HepG2 (cell line): ENCODE data around the gene DUSP16. TPM values are rescaled to one million over a fixed set of nuclear protein-coding genes. Genes with fewer than 3 reads are reported as not detected.

Experiments
- ASH2L ChIP-seq: fragments of 300-600, 200-600 bp; sonication (generic); IDR thresholded peaks from 2 replicates; pipeline ENCODE4 v1.7.0; 2017; ENCODE audit warnings: low read depth, mild to moderate bottlenecking, moderate library complexity, mixed read lengths, low read length; ENCODE audit not compliant: insufficient read length
- CC2D1A ChIP-seq: sonication (generic); formaldehyde crosslinking; IDR thresholded peaks from 2 replicates; pipeline ENCODE4 v1.8.1; 2023; ENCODE audit warnings: mild to moderate bottlenecking, missing genetic modification reagents
- GATAD1 ChIP-seq: IDR thresholded peaks from 2 replicates; pipeline ENCODE4 v1.6.1; 2016; ENCODE audit warnings: missing genetic modification reagents, missing compliant biosample characterization
- HNF4G ChIP-seq, 2 experiments: sonication (generic) in 1 of 2; formaldehyde crosslinking in 1 of 2; IDR thresholded peaks; 2 replicates each; pipeline versions ENCODE4 v1.4.0 to v1.6.1; 2011 to 2020; ENCODE audit warnings: borderline replicate concordance in 2 of 2, low read depth in 2 of 2, mild to moderate bottlenecking in 2 of 2, low read length in 1 of 2, missing genetic modification reagents in 1 of 2, moderate library complexity in 1 of 2
- KDM4B ChIP-seq: sonication (generic); formaldehyde crosslinking; IDR thresholded peaks from 2 replicates; pipeline ENCODE4 v1.4.0; 2020; ENCODE audit warnings: missing genetic modification reagents
- MYC ChIP-seq: sonication (generic); formaldehyde crosslinking; IDR thresholded peaks from 2 replicates; pipeline ENCODE4 v1.9.0; 2021; ENCODE audit warnings: missing genetic modification reagents, borderline replicate concordance
- NCOR1 ChIP-seq: fragments of 200-600 bp; sonication (generic); IDR thresholded peaks from 2 replicates; pipeline ENCODE4 v1.7.0; 2017; ENCODE audit warnings: antibody characterized with exemption, low read length, borderline replicate concordance
- RAD51 ChIP-seq: fragments of 450-650 bp; IDR thresholded peaks from 2 replicates; pipeline ENCODE4 v1.6.1; 2016; ENCODE audit warnings: borderline replicate concordance
- SAFB2 ChIP-seq: sonication (generic); formaldehyde crosslinking; IDR thresholded peaks from 2 replicates; pipeline ENCODE4 v1.5.1; 2020; ENCODE audit warnings: missing genetic modification reagents, low read depth, mild to moderate bottlenecking, borderline replicate concordance
- SALL2 ChIP-seq: sonication (generic); formaldehyde crosslinking; IDR thresholded peaks from 2 replicates; pipeline ENCODE4 v1.8.1; 2023; ENCODE audit warnings: mild to moderate bottlenecking, missing genetic modification reagents, inconsistent platforms
- SNAI1 ChIP-seq: sonication (generic); formaldehyde crosslinking; IDR thresholded peaks from 2 replicates; pipeline ENCODE4 v1.5.0; 2020; ENCODE audit warnings: mild to moderate bottlenecking, missing genetic modification reagents, borderline replicate concordance
- TGIF2 ChIP-seq: IDR thresholded peaks from 2 replicates; pipeline ENCODE4 v1.6.1; 2016; ENCODE audit warnings: control low read depth, missing compliant biosample characterization
- ZNF30 ChIP-seq: sonication (generic); formaldehyde crosslinking; IDR thresholded peaks from 2 replicates; pipeline ENCODE4 v1.5.0; 2020; ENCODE audit warnings: mild to moderate bottlenecking, missing genetic modification reagents
- polyA plus RNA-seq, 8 experiments: library from polyadenylated mRNA; depleted of rRNA in 3 of 8; stranded (reverse) in 7 of 8; unstranded in 1 of 8; fragments of >200 nt; fragmentation: Illumina TruSeq in 4 of 8; extraction: Trizol in 4 of 8; gene quantifications; 2 replicates each; pipeline versions ENCODE4 v1.2.1 to v1.2.3, GENCODE V29; 2011 to 2016; ENCODE audit warnings: low read depth in 4 of 8, missing spikeins in 1 of 8, mixed read lengths in 1 of 8; ENCODE audit not compliant: insufficient read depth in 1 of 8
- total RNA-seq, 5 experiments: library from RNA; depleted of rRNA; stranded (reverse); fragments of >200 nt; fragmentation: Illumina TruSeq; extraction: Trizol; gene quantifications; 2 replicates each; pipeline ENCODE4 v1.2.3, GENCODE V29; 2016; ENCODE audit warnings: low read depth in 1 of 5
- TF ChIP-seq, protein P1 (sequence below): sonication (generic); formaldehyde crosslinking; IDR thresholded peaks from 2 replicates; pipeline ENCODE4 v1.4.0; 2020; ENCODE audit warnings: mild to moderate bottlenecking, missing genetic modification reagents, borderline replicate concordance
- TF ChIP-seq, protein P2 (sequence below): sonication (generic); formaldehyde crosslinking; IDR thresholded peaks from 2 replicates; pipeline ENCODE4; 2020; ENCODE audit warnings: missing genetic modification reagents, mild to moderate bottlenecking, borderline replicate concordance
- TF ChIP-seq, protein P3 (sequence below): sonication (generic); formaldehyde crosslinking; IDR thresholded peaks from 2 replicates; pipeline ENCODE4 v1.4.0; 2020; ENCODE audit warnings: missing genetic modification reagents, borderline replicate concordance

Gene DUSP16
- total and polyA plus RNA-seq, 2 of the 13 experiments (the other 11 are each of a cell fraction or from before 2014, with no cell fraction given) = 45.7 to 46.6 TPM

DNA sequence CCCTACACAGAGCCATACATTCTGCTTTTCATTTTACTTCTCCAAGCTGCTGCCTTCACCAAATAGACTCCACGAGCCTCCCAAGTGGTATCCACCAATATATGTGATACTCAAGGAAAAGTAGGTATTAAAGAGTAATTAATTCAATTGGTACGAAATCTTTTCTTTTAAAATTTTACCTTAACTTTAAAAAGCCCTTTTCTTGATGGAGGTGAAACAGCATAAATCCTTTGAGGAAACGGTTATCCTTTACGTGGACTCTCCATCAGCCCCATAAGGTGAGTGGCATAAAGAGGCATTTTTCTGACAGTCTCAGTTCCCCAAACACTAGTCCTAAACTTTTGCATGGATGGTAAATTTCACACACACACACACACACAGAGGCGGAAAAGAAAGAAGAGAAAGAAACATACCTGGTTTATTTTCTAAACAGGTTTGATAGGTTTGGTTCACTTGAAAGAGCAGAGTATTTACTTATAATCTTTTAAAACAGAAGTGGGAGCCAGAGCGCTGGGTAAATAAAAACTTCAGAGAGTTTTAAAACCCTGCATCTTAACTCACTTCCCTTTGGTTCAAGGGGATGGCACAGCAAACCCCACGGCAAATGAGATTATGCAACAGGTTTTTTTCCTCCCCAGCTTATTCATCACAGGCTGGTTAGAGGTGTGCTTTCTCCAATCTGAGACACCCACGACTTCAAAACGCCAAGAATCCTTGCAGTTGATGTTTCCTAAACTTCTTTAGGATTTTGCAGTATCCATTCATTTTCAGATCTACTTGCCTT, 1.9 kb downstream of the DUSP16 start (continued):
- TF ChIP-seq SAFB2 (CRISPR knock-in tag) = no peak
- no peak for TF ChIP-seq CC2D1A (CRISPR knock-in tag)
- peak; percentile 45 for TF ChIP-seq ASH2L
- no peak for TF ChIP-seq ZNF30
- TF ChIP-seq, protein P1, sequence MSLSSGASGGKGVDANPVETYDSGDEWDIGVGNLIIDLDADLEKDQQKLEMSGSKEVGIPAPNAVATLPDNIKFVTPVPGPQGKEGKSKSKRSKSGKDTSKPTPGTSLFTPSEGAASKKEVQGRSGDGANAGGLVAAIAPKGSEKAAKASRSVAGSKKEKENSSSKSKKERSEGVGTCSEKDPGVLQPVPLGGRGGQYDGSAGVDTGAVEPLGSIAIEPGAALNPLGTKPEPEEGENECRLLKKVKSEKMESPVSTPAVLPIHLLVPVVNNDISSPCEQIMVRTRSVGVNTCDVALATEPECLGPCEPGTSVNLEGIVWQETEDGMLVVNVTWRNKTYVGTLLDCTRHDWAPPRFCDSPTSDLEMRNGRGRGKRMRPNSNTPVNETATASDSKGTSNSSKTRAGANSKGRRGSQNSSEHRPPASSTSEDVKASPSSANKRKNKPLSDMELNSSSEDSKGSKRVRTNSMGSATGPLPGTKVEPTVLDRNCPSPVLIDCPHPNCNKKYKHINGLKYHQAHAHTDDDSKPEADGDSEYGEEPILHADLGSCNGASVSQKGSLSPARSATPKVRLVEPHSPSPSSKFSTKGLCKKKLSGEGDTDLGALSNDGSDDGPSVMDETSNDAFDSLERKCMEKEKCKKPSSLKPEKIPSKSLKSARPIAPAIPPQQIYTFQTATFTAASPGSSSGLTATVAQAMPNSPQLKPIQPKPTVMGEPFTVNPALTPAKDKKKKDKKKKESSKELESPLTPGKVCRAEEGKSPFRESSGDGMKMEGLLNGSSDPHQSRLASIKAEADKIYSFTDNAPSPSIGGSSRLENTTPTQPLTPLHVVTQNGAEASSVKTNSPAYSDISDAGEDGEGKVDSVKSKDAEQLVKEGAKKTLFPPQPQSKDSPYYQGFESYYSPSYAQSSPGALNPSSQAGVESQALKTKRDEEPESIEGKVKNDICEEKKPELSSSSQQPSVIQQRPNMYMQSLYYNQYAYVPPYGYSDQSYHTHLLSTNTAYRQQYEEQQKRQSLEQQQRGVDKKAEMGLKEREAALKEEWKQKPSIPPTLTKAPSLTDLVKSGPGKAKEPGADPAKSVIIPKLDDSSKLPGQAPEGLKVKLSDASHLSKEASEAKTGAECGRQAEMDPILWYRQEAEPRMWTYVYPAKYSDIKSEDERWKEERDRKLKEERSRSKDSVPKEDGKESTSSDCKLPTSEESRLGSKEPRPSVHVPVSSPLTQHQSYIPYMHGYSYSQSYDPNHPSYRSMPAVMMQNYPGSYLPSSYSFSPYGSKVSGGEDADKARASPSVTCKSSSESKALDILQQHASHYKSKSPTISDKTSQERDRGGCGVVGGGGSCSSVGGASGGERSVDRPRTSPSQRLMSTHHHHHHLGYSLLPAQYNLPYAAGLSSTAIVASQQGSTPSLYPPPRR (CRISPR knock-in tag) = peak; percentile 53; the same call in 1 of the 2 replicates
- no peak for TF ChIP-seq MYC
- no peak for TF ChIP-seq RAD51
- TF ChIP-seq, protein P2, sequence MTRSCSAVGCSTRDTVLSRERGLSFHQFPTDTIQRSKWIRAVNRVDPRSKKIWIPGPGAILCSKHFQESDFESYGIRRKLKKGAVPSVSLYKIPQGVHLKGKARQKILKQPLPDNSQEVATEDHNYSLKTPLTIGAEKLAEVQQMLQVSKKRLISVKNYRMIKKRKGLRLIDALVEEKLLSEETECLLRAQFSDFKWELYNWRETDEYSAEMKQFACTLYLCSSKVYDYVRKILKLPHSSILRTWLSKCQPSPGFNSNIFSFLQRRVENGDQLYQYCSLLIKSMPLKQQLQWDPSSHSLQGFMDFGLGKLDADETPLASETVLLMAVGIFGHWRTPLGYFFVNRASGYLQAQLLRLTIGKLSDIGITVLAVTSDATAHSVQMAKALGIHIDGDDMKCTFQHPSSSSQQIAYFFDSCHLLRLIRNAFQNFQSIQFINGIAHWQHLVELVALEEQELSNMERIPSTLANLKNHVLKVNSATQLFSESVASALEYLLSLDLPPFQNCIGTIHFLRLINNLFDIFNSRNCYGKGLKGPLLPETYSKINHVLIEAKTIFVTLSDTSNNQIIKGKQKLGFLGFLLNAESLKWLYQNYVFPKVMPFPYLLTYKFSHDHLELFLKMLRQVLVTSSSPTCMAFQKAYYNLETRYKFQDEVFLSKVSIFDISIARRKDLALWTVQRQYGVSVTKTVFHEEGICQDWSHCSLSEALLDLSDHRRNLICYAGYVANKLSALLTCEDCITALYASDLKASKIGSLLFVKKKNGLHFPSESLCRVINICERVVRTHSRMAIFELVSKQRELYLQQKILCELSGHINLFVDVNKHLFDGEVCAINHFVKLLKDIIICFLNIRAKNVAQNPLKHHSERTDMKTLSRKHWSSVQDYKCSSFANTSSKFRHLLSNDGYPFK (CRISPR knock-in tag) = no peak
- TF ChIP-seq GATAD1 (CRISPR knock-in tag) = peak; percentile 52; the same call in 1 of the 2 replicates
- TF ChIP-seq KDM4B (CRISPR knock-in tag) = no peak
- peak; percentile 31; the same call in 1 of the 2 replicates for TF ChIP-seq HNF4G (IDR thresholded peaks at IDR 0.05; ENCODE audit: borderline replicate concordance, low read depth, low read length)
- TF ChIP-seq HNF4G (CRISPR knock-in tag; IDR thresholded peaks at IDR 0.05; ENCODE audit: borderline replicate concordance, low read depth) = no peak
- TF ChIP-seq SALL2 (CRISPR knock-in tag) = no peak
- TF ChIP-seq SNAI1 = no peak
- TF ChIP-seq, protein P3, sequence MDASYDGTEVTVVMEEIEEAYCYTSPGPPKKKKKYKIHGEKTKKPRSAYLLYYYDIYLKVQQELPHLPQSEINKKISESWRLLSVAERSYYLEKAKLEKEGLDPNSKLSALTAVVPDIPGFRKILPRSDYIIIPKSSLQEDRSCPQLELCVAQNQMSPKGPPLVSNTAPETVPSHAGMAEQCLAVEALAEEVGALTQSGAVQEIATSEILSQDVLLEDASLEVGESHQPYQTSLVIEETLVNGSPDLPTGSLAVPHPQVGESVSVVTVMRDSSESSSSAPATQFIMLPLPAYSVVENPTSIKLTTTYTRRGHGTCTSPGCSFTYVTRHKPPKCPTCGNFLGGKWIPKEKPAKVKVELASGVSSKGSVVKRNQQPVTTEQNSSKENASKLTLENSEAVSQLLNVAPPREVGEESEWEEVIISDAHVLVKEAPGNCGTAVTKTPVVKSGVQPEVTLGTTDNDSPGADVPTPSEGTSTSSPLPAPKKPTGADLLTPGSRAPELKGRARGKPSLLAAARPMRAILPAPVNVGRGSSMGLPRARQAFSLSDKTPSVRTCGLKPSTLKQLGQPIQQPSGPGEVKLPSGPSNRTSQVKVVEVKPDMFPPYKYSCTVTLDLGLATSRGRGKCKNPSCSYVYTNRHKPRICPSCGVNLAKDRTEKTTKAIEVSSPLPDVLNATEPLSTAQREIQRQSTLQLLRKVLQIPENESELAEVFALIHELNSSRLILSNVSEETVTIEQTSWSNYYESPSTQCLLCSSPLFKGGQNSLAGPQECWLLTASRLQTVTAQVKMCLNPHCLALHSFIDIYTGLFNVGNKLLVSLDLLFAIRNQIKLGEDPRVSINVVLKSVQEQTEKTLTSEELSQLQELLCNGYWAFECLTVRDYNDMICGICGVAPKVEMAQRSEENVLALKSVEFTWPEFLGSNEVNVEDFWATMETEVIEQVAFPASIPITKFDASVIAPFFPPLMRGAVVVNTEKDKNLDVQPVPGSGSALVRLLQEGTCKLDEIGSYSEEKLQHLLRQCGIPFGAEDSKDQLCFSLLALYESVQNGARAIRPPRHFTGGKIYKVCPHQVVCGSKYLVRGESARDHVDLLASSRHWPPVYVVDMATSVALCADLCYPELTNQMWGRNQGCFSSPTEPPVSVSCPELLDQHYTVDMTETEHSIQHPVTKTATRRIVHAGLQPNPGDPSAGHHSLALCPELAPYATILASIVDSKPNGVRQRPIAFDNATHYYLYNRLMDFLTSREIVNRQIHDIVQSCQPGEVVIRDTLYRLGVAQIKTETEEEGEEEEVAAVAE (CRISPR knock-in tag) = 0 out of 2 replicates have a peak, but pooled peaks have one; percentile 48
- TF ChIP-seq TGIF2 (CRISPR knock-in tag) = peak; percentile 16; the same call in 1 of the 2 replicates
- peak; percentile 41; the same call in 1 of the 2 replicates for TF ChIP-seq NCOR1
